ENCODE results near the gene STK11.

- TF ChIP-seq, protein P1, sequence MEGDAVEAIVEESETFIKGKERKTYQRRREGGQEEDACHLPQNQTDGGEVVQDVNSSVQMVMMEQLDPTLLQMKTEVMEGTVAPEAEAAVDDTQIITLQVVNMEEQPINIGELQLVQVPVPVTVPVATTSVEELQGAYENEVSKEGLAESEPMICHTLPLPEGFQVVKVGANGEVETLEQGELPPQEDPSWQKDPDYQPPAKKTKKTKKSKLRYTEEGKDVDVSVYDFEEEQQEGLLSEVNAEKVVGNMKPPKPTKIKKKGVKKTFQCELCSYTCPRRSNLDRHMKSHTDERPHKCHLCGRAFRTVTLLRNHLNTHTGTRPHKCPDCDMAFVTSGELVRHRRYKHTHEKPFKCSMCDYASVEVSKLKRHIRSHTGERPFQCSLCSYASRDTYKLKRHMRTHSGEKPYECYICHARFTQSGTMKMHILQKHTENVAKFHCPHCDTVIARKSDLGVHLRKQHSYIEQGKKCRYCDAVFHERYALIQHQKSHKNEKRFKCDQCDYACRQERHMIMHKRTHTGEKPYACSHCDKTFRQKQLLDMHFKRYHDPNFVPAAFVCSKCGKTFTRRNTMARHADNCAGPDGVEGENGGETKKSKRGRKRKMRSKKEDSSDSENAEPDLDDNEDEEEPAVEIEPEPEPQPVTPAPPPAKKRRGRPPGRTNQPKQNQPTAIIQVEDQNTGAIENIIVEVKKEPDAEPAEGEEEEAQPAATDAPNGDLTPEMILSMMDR (IDR thresholded peaks at IDR 0.05): no peak
- TF ChIP-seq POLR2A (IDR thresholded peaks at IDR 0.05): no peak
These were observed 52.0 kb downstream of the STK11 start for GRCh38 chr19:1257475-1258162.

Measured in body of pancreas (tissue), 4 donors.